ENCODE results near the gene FYB1. TPM values are rescaled to one million over a fixed set of nuclear protein-coding genes. Genes with fewer than 3 reads are reported as not detected.

The FYB1 gene
- total and polyA plus RNA-seq, 11 donors, result 0.82 to 67.2 (median 2.8) TPM

DNA sequence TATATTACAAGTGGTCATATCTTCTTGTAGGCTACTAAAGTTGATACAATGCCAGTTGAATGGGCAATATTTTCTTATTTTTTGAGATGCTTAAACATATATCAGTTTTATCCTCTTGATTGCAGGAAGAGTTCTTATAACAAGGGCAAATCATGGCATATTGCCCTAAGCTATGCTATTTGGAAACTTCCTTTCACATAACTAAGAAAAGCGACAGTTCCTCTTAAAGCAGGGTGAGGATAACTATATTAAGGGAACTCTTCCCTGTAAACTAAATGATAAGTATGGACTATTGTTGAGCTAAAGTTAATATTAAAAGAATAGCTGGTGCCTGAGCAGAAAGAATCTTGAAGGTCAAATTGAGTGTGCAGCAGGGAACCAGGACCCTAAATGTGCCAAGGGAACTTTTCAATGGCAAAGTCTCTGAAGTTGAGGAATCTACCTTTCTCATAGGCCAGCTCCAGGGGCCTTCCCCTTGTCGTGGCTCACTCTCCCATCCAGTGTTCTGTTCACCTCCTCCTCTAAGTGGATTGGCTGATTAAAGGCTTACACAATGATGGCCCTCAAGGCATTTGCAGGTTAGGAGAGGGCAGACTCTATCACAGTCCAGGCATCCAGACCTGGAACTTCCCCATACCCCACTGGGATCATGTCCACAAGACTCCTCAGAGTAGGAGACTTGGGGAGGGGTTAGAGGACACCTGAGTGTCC lies 26.8 kb downstream of the FYB1 start:
- DNase-seq, result no peak
- Histone ChIP-seq H3K4me3 (no peak overlapping the region), H3K27me3 (peaks cover 0 to 22% (median 0%) of the 10 kb centered on the region in 9 donors), H3K27ac (peak overlapping the region in 1 of 12 donors; percentile 32), H3K9me3 (no peaks in the 10 kb centered on the region), H3K4me1 (peaks cover 0 to 86% (median 0%) of the 10 kb centered on the region in 12 donors), H3K36me3 (no peaks in the 10 kb centered on the region)
- WGBS, 4 donors, result 61 to 67% (median 64%) methylated on average over 2 of the region's 2 CpGs
- TF ChIP-seq, protein P1, sequence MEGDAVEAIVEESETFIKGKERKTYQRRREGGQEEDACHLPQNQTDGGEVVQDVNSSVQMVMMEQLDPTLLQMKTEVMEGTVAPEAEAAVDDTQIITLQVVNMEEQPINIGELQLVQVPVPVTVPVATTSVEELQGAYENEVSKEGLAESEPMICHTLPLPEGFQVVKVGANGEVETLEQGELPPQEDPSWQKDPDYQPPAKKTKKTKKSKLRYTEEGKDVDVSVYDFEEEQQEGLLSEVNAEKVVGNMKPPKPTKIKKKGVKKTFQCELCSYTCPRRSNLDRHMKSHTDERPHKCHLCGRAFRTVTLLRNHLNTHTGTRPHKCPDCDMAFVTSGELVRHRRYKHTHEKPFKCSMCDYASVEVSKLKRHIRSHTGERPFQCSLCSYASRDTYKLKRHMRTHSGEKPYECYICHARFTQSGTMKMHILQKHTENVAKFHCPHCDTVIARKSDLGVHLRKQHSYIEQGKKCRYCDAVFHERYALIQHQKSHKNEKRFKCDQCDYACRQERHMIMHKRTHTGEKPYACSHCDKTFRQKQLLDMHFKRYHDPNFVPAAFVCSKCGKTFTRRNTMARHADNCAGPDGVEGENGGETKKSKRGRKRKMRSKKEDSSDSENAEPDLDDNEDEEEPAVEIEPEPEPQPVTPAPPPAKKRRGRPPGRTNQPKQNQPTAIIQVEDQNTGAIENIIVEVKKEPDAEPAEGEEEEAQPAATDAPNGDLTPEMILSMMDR (IDR thresholded peaks at IDR 0.05), result no peak
- TF ChIP-seq POLR2A (IDR thresholded peaks at IDR 0.05), result no peak
- intact Hi-C loops (cut with DNase I), result no loop called here
- ATAC-seq, result no peak

DNA sequence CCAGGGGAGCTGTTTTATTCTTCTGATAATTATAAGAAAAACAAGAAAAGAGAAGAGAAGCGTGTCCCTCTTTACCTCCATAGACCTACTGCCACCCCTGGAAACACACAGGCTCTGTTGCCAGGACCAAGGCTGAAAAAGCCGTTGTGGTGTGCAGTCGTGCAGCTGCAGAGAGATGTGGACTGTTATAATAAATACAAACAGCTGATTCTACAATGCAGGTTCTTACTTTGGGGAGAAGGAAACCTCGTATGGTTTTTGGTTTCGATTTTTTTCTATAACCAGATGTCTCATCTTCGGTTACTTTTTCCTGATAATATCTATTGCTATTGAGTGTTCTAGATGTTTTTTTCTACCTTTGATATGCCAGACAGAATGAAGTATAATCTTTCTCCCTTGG lies 28.1 kb downstream of the FYB1 start:
- 53 to 58% (median 58%) methylated on average over 6 of the region's 6 CpGs for WGBS, 4 donors
- H3K4me3 ChIP-seq, result peak overlapping the region in 1 of 12 donors; percentile 6
- H3K27me3 ChIP-seq, result peaks cover 0 to 18% (median 0%) of the 10 kb centered on the region in 9 donors
- TF ChIP-seq, protein P1 (IDR thresholded peaks at IDR 0.05), result no peak
- no peak for TF ChIP-seq POLR2A (IDR thresholded peaks at IDR 0.05)
- no peaks in the 10 kb centered on the region for H3K36me3 ChIP-seq
- ATAC-seq (no peak), DNase-seq (no peak)
- H3K9me3 ChIP-seq, result no peaks in the 10 kb centered on the region
- peak overlapping the region in 1 of 12 donors; percentile 50 for H3K27ac ChIP-seq
- H3K4me1 ChIP-seq, result peaks cover 0 to 73% (median 0%) of the 10 kb centered on the region in 12 donors
- intact Hi-C loops (cut with DNase I), result no loop called here

DNA sequence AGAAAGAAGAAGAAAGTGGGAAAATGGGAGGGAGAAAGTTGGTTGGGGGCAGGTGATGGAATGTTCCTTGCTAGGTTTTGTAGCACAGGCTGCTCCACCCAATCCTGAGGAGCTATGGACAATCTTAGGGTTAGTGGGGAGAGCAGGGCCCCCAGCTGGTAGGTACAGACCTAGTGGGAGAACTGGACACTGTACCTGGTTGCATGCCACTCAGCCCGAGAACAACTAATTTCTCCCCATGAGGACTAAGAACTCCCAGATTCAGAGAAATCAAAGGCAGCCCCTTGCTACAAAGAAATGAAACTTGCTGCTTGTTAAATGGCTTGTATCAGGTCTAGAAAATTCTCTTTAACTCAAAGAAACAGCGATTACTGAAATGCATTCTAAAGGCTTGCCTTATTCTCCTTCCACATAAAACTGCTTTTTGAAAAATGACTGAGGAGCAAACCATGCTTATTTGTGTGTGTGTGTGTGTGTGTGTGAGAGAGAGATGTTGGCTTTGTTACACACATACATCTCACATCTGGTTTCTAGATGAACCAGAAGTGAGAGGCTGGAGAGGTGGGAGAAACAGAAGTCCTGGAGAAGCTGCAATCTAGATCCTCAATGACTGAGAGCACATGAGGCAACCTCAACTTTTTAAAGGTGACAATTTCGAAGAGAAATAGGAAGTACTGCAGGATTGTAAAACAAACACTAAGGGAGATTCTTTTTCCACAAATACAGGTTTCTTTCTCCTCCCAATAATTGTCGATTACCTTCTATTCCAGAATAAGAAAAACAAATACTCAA lies 28.9 kb downstream of the FYB1 start:
- ATAC-seq, result no peak
- H3K27me3 ChIP-seq, result peaks cover 0 to 15% (median 0%) of the 10 kb centered on the region in 9 donors
- 82 to 83% (median 82%) methylated on average over 4 of the region's 4 CpGs for WGBS, 4 donors
- no peaks in the 10 kb centered on the region for H3K36me3 ChIP-seq
- TF ChIP-seq, protein P1 (IDR thresholded peaks at IDR 0.05), result no peak
- no peaks in the 10 kb centered on the region for H3K9me3 ChIP-seq
- H3K4me3 ChIP-seq, result peak overlapping the region in 1 of 12 donors; percentile 6
- no peak for DNase-seq
- intact Hi-C loops (cut with DNase I), result no loop called here
- H3K4me1 ChIP-seq, result peaks cover 0 to 68% (median 0%) of the 10 kb centered on the region in 12 donors
- peak overlapping the region in 1 of 12 donors; percentile 50 for H3K27ac ChIP-seq

DNA sequence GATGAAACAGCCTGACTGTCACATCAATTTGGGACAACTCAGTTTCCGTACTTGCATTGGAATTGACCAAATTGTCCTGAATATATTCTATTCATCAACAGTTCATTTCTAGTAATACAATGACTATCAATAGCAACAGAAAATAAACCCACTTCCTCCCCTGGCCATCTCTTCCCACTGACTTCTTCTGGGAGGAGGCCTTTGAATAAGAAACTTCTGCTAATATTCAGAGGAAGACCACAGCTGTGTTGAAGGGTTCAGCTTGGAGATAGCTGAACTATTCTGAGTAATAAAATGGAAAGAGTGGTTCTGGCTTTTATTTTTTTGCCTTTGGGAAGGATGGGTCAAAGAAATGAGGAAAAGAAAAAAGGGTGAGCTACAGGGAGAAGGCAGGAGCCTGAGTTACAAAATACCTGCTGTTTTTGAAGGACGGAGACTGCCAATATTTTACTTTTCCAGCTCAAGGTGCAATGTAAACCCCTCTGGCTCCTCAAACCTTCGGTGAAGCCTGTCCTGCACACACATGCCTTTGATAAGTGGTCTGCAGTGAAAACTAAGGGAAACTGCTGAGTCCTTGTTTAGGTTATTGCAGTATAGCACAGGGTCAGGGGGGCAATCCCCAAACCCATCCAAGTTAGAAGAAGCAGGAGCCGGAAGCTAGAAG lies 29.9 kb downstream of the FYB1 start:
- H3K4me1 ChIP-seq, result peaks cover 0 to 57% (median 0%) of the 10 kb centered on the region in 12 donors
- WGBS, 4 donors, result 75 to 78% (median 77%) methylated on average over 4 of the region's 4 CpGs
- no peak for ATAC-seq
- no peak for TF ChIP-seq POLR2A (IDR thresholded peaks at IDR 0.05)
- TF ChIP-seq, protein P1 (IDR thresholded peaks at IDR 0.05), result no peak
- H3K9me3 ChIP-seq, result no peaks in the 10 kb centered on the region
- peak overlapping the region in 1 of 12 donors; percentile 50 for H3K27ac ChIP-seq
- H3K36me3 ChIP-seq, result no peaks in the 10 kb centered on the region
- DNase-seq, result no peak
- intact Hi-C loops (cut with DNase I), result no loop called here
- no peak overlapping the region for H3K4me3 ChIP-seq
- H3K27me3 ChIP-seq, result peaks cover 0 to 9% (median 0%) of the 10 kb centered on the region in 9 donors

Data from heart left ventricle (tissue), 16 donors.